Kidney tubule cell (primary cell): ENCODE results near the gene STK39.
A peak's percentile ranks its signal among the peaks of the same experiment; 100 is the strongest.
"Not testable (repeated sequence)": the region's sequence is repeated elsewhere in the genome, so short reads cannot be mapped to it uniquely, and the experiment has no call there.

Experiments used
- DNase-seq: peaks from one replicate; pipeline ENCODE4 v3.0.0-alpha.2; 2018; ENCODE audit warnings: low spot score

The STK39 gene

GRCh38 chr2:168089200-168089599, 158.2 kb downstream of the STK39 start:
- no peak for DNase-seq

- no peak for DNase-seq
These were observed 160.0 kb downstream of the STK39 start for GRCh38 chr2:168087401-168087800.

GRCh38 chr2:168086851-168087250, 160.5 kb downstream of the STK39 start:
- no peak for DNase-seq

- no peak for DNase-seq
These were observed 161.5 kb downstream of the STK39 start for GRCh38 chr2:168085801-168086361.

- no peak for DNase-seq
These were observed 163.1 kb downstream of the STK39 start for GRCh38 chr2:168084288-168084687.

- not testable (repeated sequence) for DNase-seq
These were observed 165.9 kb downstream of the STK39 start for GRCh38 chr2:168081452-168081851.

GRCh38 chr2:168079236-168079635, 168.2 kb downstream of the STK39 start:
- DNase-seq, result no peak

- no peak for DNase-seq
These were observed 170.7 kb downstream of the STK39 start for GRCh38 chr2:168076731-168077130.

GRCh38 chr2:168075446-168075845, 171.9 kb downstream of the STK39 start:
- DNase-seq, result no peak

- DNase-seq, result no peak
These were observed 174.6 kb downstream of the STK39 start for GRCh38 chr2:168072626-168073303.

- DNase-seq, result peak; percentile 32
These were observed 183.1 kb downstream of the STK39 start for GRCh38 chr2:168064011-168064998.

GRCh38 chr2:168062936-168063335, 184.5 kb downstream of the STK39 start:
- no peak for DNase-seq

- peak; percentile 92 for DNase-seq
These were observed 185.3 kb downstream of the STK39 start for GRCh38 chr2:168062054-168062453.

GRCh38 chr2:168060986-168061750, 186.2 kb downstream of the STK39 start:
- DNase-seq, result peak; percentile 68

GRCh38 chr2:168059758-168060157, 187.6 kb downstream of the STK39 start:
- no peak for DNase-seq

GRCh38 chr2:168058675-168059074, 188.7 kb downstream of the STK39 start:
- no peak for DNase-seq

GRCh38 chr2:168056242-168056787, 191.1 kb downstream of the STK39 start:
- peak; percentile 30 for DNase-seq

- no peak for DNase-seq
These were observed 192.7 kb downstream of the STK39 start for GRCh38 chr2:168054657-168055056.

GRCh38 chr2:168053676-168054075, 193.7 kb downstream of the STK39 start:
- no peak for DNase-seq

- DNase-seq, result no peak
These were observed 194.6 kb downstream of the STK39 start for GRCh38 chr2:168052773-168053172.

GRCh38 chr2:168050377-168050776, 197.0 kb downstream of the STK39 start:
- DNase-seq, result no peak

- DNase-seq, result no peak
These were observed 197.8 kb downstream of the STK39 start for GRCh38 chr2:168049609-168050008.
